ENCODE measurements around the gene LTBP3. TPM values are rescaled to one million over a fixed set of nuclear protein-coding genes. Genes with fewer than 3 reads are reported as not detected.

The LTBP3 gene
- total and polyA plus RNA-seq, 2 of the 13 experiments (the other 11 are each of a cell fraction or from before 2014, with no cell fraction given): 12.2 to 68.1 TPM

- TF ChIP-seq, protein P1, sequence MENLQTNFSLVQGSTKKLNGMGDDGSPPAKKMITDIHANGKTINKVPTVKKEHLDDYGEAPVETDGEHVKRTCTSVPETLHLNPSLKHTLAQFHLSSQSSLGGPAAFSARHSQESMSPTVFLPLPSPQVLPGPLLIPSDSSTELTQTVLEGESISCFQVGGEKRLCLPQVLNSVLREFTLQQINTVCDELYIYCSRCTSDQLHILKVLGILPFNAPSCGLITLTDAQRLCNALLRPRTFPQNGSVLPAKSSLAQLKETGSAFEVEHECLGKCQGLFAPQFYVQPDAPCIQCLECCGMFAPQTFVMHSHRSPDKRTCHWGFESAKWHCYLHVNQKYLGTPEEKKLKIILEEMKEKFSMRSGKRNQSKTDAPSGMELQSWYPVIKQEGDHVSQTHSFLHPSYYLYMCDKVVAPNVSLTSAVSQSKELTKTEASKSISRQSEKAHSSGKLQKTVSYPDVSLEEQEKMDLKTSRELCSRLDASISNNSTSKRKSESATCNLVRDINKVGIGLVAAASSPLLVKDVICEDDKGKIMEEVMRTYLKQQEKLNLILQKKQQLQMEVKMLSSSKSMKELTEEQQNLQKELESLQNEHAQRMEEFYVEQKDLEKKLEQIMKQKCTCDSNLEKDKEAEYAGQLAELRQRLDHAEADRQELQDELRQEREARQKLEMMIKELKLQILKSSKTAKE (CRISPR knock-in tag; IDR thresholded peaks at IDR 0.05; ENCODE audit: borderline replicate concordance): no peak
- TF ChIP-seq, protein P2, sequence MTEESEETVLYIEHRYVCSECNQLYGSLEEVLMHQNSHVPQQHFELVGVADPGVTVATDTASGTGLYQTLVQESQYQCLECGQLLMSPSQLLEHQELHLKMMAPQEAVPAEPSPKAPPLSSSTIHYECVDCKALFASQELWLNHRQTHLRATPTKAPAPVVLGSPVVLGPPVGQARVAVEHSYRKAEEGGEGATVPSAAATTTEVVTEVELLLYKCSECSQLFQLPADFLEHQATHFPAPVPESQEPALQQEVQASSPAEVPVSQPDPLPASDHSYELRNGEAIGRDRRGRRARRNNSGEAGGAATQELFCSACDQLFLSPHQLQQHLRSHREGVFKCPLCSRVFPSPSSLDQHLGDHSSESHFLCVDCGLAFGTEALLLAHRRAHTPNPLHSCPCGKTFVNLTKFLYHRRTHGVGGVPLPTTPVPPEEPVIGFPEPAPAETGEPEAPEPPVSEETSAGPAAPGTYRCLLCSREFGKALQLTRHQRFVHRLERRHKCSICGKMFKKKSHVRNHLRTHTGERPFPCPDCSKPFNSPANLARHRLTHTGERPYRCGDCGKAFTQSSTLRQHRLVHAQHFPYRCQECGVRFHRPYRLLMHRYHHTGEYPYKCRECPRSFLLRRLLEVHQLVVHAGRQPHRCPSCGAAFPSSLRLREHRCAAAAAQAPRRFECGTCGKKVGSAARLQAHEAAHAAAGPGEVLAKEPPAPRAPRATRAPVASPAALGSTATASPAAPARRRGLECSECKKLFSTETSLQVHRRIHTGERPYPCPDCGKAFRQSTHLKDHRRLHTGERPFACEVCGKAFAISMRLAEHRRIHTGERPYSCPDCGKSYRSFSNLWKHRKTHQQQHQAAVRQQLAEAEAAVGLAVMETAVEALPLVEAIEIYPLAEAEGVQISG (CRISPR knock-in tag; IDR thresholded peaks at IDR 0.05): 0 out of 2 replicates have a peak, but pooled peaks have one; percentile 19
- TF ChIP-seq ZNF350 (CRISPR knock-in tag; IDR thresholded peaks at IDR 0.05; ENCODE audit: borderline replicate concordance, low read depth) (no peak), ZNF747 (CRISPR knock-in tag; IDR thresholded peaks at IDR 0.05; ENCODE audit: borderline replicate concordance) (no peak), ZNF121 (CRISPR knock-in tag; IDR thresholded peaks at IDR 0.05) (peak; percentile 74; the same call in 1 of the 2 replicates), BHLHE40 (IDR thresholded peaks at IDR 0.05; ENCODE audit: low read length) (0 out of 2 replicates have a peak, but pooled peaks have one; percentile 34), HIVEP1 (CRISPR knock-in tag; IDR thresholded peaks at IDR 0.05) (no peak), HNF4A (CRISPR knock-in tag; IDR thresholded peaks at IDR 0.05) (0 out of 2 replicates have a peak, but pooled peaks have one; percentile 16), KDM2A (CRISPR knock-in tag; IDR thresholded peaks at IDR 0.05; ENCODE audit: borderline replicate concordance, low read depth) (peak; percentile 40), ZNF256 (CRISPR knock-in tag; conservative IDR thresholded peaks at IDR 0.05) (no peak), TSC22D2 (CRISPR knock-in tag; IDR thresholded peaks at IDR 0.05; ENCODE audit: borderline replicate concordance) (no peak), ZNF562 (CRISPR knock-in tag; IDR thresholded peaks at IDR 0.05; ENCODE audit: borderline replicate concordance) (0 out of 2 replicates have a peak, but pooled peaks have one; percentile 34), GZF1 (CRISPR knock-in tag; IDR thresholded peaks at IDR 0.05) (no peak), FOXK1 (CRISPR knock-in tag; IDR thresholded peaks at IDR 0.05; ENCODE audit: borderline replicate concordance, low read depth) (no peak), EZH2 (conservative IDR thresholded peaks at IDR 0.05; ENCODE audit: low read depth, low read length) (no peak), ZNF761 (CRISPR knock-in tag; conservative IDR thresholded peaks at IDR 0.05) (no peak), ZNF772 (CRISPR knock-in tag; IDR thresholded peaks at IDR 0.05) (no peak)
- TF ChIP-seq, protein P3, sequence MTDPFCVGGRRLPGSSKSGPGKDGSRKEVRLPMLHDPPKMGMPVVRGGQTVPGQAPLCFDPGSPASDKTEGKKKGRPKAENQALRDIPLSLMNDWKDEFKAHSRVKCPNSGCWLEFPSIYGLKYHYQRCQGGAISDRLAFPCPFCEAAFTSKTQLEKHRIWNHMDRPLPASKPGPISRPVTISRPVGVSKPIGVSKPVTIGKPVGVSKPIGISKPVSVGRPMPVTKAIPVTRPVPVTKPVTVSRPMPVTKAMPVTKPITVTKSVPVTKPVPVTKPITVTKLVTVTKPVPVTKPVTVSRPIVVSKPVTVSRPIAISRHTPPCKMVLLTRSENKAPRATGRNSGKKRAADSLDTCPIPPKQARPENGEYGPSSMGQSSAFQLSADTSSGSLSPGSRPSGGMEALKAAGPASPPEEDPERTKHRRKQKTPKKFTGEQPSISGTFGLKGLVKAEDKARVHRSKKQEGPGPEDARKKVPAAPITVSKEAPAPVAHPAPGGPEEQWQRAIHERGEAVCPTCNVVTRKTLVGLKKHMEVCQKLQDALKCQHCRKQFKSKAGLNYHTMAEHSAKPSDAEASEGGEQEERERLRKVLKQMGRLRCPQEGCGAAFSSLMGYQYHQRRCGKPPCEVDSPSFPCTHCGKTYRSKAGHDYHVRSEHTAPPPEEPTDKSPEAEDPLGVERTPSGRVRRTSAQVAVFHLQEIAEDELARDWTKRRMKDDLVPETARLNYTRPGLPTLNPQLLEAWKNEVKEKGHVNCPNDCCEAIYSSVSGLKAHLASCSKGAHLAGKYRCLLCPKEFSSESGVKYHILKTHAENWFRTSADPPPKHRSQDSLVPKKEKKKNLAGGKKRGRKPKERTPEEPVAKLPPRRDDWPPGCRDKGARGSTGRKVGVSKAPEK (CRISPR knock-in tag; IDR thresholded peaks at IDR 0.05; ENCODE audit: borderline replicate concordance): peak; percentile 27; the same call in 1 of the 2 replicates
Measured at GRCh38 chr11:65506772-65507505, 51.2 kb downstream of the LTBP3 start (continued).
